HepG2 (cell line): ENCODE data around the gene DCDC2. TPM values are rescaled to one million over a fixed set of nuclear protein-coding genes. Genes with fewer than 3 reads are reported as not detected.
"Not testable (repeated sequence)": the region's sequence is repeated elsewhere in the genome, so short reads cannot be mapped to it uniquely, and the experiment has no call there.

ENCODE experiments used
- ATAC-seq: fragments of 200-7000 bp; cut with Tn5 transposase; 3 replicates; pipeline ENCODE4 v1.9.1; 2020; ENCODE audit warnings: mild to moderate bottlenecking, moderate library complexity
- BruUV-seq: library from RNA; stranded (reverse); fragments of 400-500 nt; replicated peaks from 2 replicates; lab custom pipeline; 2021; lab: Mats Ljungman, UMichigan
- CTCF ChIA-PET: fragments of 300-600 bp; formaldehyde crosslinking; extraction: SDS; loops from one replicate; lab custom pipeline; 2021; ENCODE audit warnings: low total read pairs, inconsistent platforms, low intra/inter-chr PET ratio; lab: Yijun Ruan, JAX
- POLR2A ChIA-PET: fragments of 350-600 bp; sonication (Branson Sonifier 250); formaldehyde crosslinking; loops from one replicate; lab custom pipeline; 2020; ENCODE audit warnings: antibody characterized with exemption, inconsistent platforms; lab: Yijun Ruan, JAX
- DNase-seq: peaks from one replicate; pipeline ENCODE4 v3.0.0-alpha.2; 2015; ENCODE audit warnings: low spot score
- FAIRE-seq: peaks from 3 replicates; lab custom pipeline; 2011; peaks lifted over from hg19 to GRCh38; lab: Jason Lieb, UNC
- H2AFZ ChIP-seq: one replicate; pipeline ENCODE4 v1.6.1; 2011; ENCODE audit warnings: low read length, inconsistent platforms
- H3K27ac ChIP-seq: fragments of 300-600 bp; 3 replicates; pipeline ENCODE4 v1.8.0; 2011; ENCODE audit warnings: mixed run types, mild to moderate bottlenecking, mixed read lengths, low read length, inconsistent platforms; ENCODE audit not compliant: insufficient read depth; ENCODE audit errors: extremely low read length
- H3K27me3 ChIP-seq, 2 experiments: fragments of 200-600 bp in 1 of 2; 2 replicates in 1 of 2; 3 replicates in 1 of 2; pipeline versions ENCODE4 v1.6.0 to v1.8.0; 2011; ENCODE audit warnings: low read length in 2 of 2, mild to moderate bottlenecking in 2 of 2, moderate library complexity in 2 of 2, inconsistent platforms in 1 of 2; ENCODE audit not compliant: insufficient read depth in 2 of 2, control insufficient read depth in 1 of 2
- H3K36me3 ChIP-seq, 2 experiments: fragments of 200-600 bp in 1 of 2; replicated peaks in 1 of 2; 2 replicates in 1 of 2; 3 replicates in 1 of 2; pipeline versions ENCODE4 v1.5.1 to v1.8.0; 2011; ENCODE audit warnings: low read length in 2 of 2, inconsistent platforms in 1 of 2; ENCODE audit not compliant: insufficient read depth in 2 of 2, control insufficient read depth in 1 of 2
- H3K4me1 ChIP-seq: 2 replicates; pipeline ENCODE4 v1.5.1; 2012; ENCODE audit warnings: low read length, inconsistent platforms; ENCODE audit not compliant: insufficient read depth
- H3K4me2 ChIP-seq: 2 replicates; pipeline ENCODE4 v1.6.0; 2011; ENCODE audit warnings: low read depth, low read length, inconsistent platforms
- H3K4me3 ChIP-seq, 3 experiments: fragments of 200-600 bp in 1 of 3; sonication (generic), shearing (Covaris generic) in 1 of 3; replicated peaks in 1 of 3; 2 replicates each; pipeline ENCODE4 v1.5.1; 2011 to 2016; ENCODE audit warnings: low read length in 3 of 3, inconsistent platforms in 2 of 3, low read depth in 2 of 3, mild to moderate bottlenecking in 2 of 3, control low read depth in 1 of 3, mixed read lengths in 1 of 3; ENCODE audit not compliant: insufficient read depth in 1 of 3
- H3K79me2 ChIP-seq: one replicate; pipeline ENCODE4 v1.6.1; 2011; ENCODE audit warnings: low read length, inconsistent platforms; ENCODE audit not compliant: insufficient read depth
- H3K9ac ChIP-seq: 2 replicates; pipeline ENCODE4 v1.6.0; 2011; ENCODE audit warnings: mild to moderate bottlenecking, low read depth, low read length, inconsistent platforms; ENCODE audit not compliant: insufficient read depth
- H3K9me3 ChIP-seq: 2 replicates; pipeline ENCODE4 v1.5.1; 2012; ENCODE audit warnings: mild to moderate bottlenecking, low read length
- H4K20me1 ChIP-seq: 2 replicates; pipeline ENCODE4 v1.6.0; 2011; ENCODE audit warnings: inconsistent platforms, mild to moderate bottlenecking, low read length, moderate library complexity; ENCODE audit not compliant: insufficient read depth
- ATAD3A ChIP-seq: sonication (generic); formaldehyde crosslinking; IDR thresholded peaks from 2 replicates; pipeline ENCODE4 v1.4.0; 2020; ENCODE audit warnings: missing genetic modification reagents
- CEBPG ChIP-seq: IDR thresholded peaks from 2 replicates; pipeline ENCODE4 v1.6.1; 2016
- CTCF ChIP-seq: sonication (generic); formaldehyde crosslinking; IDR thresholded peaks from 2 replicates; pipeline ENCODE4 v1.5.0; 2020; ENCODE audit warnings: mild to moderate bottlenecking, missing genetic modification reagents, moderate library complexity
- NFYB ChIP-seq: sonication (generic); formaldehyde crosslinking; IDR thresholded peaks from 2 replicates; pipeline ENCODE4 v1.4.0; 2020; ENCODE audit warnings: missing genetic modification reagents
- NR3C1 ChIP-seq: sonication (generic); formaldehyde crosslinking; IDR thresholded peaks from 2 replicates; pipeline ENCODE4 v1.4.0; 2020; ENCODE audit warnings: missing genetic modification reagents
- STAG1 ChIP-seq: sonication (generic); formaldehyde crosslinking; IDR thresholded peaks from 2 replicates; pipeline ENCODE4 v1.4.0; 2020; ENCODE audit warnings: missing genetic modification reagents
- ZNF747 ChIP-seq: sonication (generic); formaldehyde crosslinking; IDR thresholded peaks from 2 replicates; pipeline ENCODE4 v1.8.1; 2023; ENCODE audit warnings: missing genetic modification reagents, mild to moderate bottlenecking, borderline replicate concordance
- WGBS: methylation state at CpG from one replicate; pipeline ENCODE4 v1.1.6; 2017; ENCODE audit warnings: low lambda C conversion rate; 5-methylcytosine and 5-hydroxymethylcytosine counted together
- in situ Hi-C: cut with HindIII; loops from 2 replicates; pipeline ENCODE4 v1.10.0; 2017; ENCODE audit warnings: low pct_unique_long_range_greater_than_20kb; ENCODE audit not compliant: extremely low pct_ligation_motif_present
- intact Hi-C: fragments of 100-400 bp; cut with micrococcal nuclease; formaldehyde crosslinking; loops from one replicate; pipeline ENCODE4 v1.10.0; 2022; ENCODE audit not compliant: unreplicated experiment
- polyA plus RNA-seq, 8 experiments: library from polyadenylated mRNA; depleted of rRNA in 3 of 8; stranded (reverse) in 7 of 8; unstranded in 1 of 8; fragments of >200 nt; fragmentation: Illumina TruSeq in 4 of 8; extraction: Trizol in 4 of 8; gene quantifications; 2 replicates each; pipeline versions ENCODE4 v1.2.1 to v1.2.3, GENCODE V29; 2011 to 2016; ENCODE audit warnings: low read depth in 4 of 8, missing spikeins in 1 of 8, mixed read lengths in 1 of 8; ENCODE audit not compliant: insufficient read depth in 1 of 8
- total RNA-seq, 5 experiments: library from RNA; depleted of rRNA; stranded (reverse); fragments of >200 nt; fragmentation: Illumina TruSeq; extraction: Trizol; gene quantifications; 2 replicates each; pipeline ENCODE4 v1.2.3, GENCODE V29; 2016; ENCODE audit warnings: low read depth in 1 of 5

Gene DCDC2
- total and polyA plus RNA-seq, 2 of the 13 experiments (the other 11 are each of a cell fraction or from before 2014, with no cell fraction given) = 9.0 to 36.2 TPM

- H2AFZ ChIP-seq, H3K27me3 ChIP-seq, intact Hi-C loops, ATAC-seq, in situ Hi-C loops, H3K9ac ChIP-seq, H3K4me1 ChIP-seq, H4K20me1 ChIP-seq, FAIRE-seq, H3K79me2 ChIP-seq, POLR2A ChIA-PET, DNase-seq, H3K9me3 ChIP-seq, H3K27ac ChIP-seq: not testable (repeated sequence)
- WGBS = 99% methylated on average over 6 of the region's 6 CpGs
- TF ChIP-seq NFYB (CRISPR knock-in tag) = peak; percentile 59
- TF ChIP-seq, all 625 proteins: peak for 1; not testable (repeated sequence) for 624
- H3K4me3 ChIP-seq, H3K4me2 ChIP-seq, CTCF ChIA-PET, BruUV-seq: not testable (repeated sequence)
- peaks cover 9 to 22% of the 10 kb centered on the region in 2 experiments; a peak in 4 of 5 replicates for H3K36me3 ChIP-seq
These were observed 99.6 kb downstream of the DCDC2 start for GRCh38 chr6:24258214-24258613.

DNA sequence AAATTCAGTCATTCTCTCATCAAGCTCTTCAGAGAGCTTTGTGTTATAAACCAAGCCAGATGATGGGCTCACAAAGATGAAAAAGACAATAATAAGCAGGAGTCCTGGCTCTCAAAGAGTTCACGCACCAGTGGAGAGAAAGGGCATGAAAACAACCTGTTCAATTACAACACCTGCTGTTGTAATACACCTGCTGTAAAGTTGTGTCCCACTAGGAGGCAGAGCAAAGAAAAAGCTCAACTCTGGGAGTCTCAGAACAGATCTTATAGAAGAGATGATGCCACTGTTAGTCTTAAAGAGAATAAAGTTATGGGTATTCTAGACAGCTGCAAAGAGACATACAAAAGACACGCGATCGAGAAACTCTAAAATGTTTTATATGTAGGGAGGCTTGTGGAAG, 100.6 kb downstream of the DCDC2 start:
- Histone ChIP-seq H3K9me3 (no peaks in the 10 kb centered on the region), H4K20me1 (no peaks in the 10 kb centered on the region), H3K27me3 (no peaks in the 10 kb centered on the region), H2AFZ (no peak overlapping the region), H3K36me3 (peaks cover 5 to 17% of the 10 kb centered on the region in 2 experiments; a peak in 4 of 5 replicates), H3K27ac (no peak overlapping the region), H3K4me1 (peaks cover 5% of the 10 kb centered on the region; the same call in 1 of the 2 replicates), H3K79me2 (peaks cover 2% of the 10 kb centered on the region), H3K4me3 (no peak overlapping the region), H3K9ac (no peak overlapping the region), H3K4me2 (no peak overlapping the region)
- in situ Hi-C loops (no loop called here), intact Hi-C loops (no loop called here)
- WGBS = 96% methylated on average over 4 of the region's 4 CpGs
- TF ChIP-seq NR3C1 (CRISPR knock-in tag) (no peak), STAG1 (0 out of 2 replicates have a peak, but pooled peaks have one; percentile 8), CEBPG (peak; percentile 33; the same call in 1 of the 2 replicates), CTCF (CRISPR knock-in tag) (peak; percentile 14; the same call in 1 of the 2 replicates), ATAD3A (CRISPR knock-in tag) (no peak), ZNF747 (CRISPR knock-in tag) (no peak)
- CTCF ChIA-PET = no interaction called here
- DNase-seq (peak; percentile 42), FAIRE-seq (peak; percentile 50), ATAC-seq (peak; percentile 82)
- no TSS peak for BruUV-seq
- POLR2A ChIA-PET = no interaction called here
